ENCODE results near the gene RBM48. TPM values are rescaled to one million over a fixed set of nuclear protein-coding genes. Genes with fewer than 3 reads are reported as not detected.

The RBM48 gene
- total RNA-seq, 4 donors from 2014 or later, result 8.0 to 16.6 (median 12.1) TPM

DNA sequence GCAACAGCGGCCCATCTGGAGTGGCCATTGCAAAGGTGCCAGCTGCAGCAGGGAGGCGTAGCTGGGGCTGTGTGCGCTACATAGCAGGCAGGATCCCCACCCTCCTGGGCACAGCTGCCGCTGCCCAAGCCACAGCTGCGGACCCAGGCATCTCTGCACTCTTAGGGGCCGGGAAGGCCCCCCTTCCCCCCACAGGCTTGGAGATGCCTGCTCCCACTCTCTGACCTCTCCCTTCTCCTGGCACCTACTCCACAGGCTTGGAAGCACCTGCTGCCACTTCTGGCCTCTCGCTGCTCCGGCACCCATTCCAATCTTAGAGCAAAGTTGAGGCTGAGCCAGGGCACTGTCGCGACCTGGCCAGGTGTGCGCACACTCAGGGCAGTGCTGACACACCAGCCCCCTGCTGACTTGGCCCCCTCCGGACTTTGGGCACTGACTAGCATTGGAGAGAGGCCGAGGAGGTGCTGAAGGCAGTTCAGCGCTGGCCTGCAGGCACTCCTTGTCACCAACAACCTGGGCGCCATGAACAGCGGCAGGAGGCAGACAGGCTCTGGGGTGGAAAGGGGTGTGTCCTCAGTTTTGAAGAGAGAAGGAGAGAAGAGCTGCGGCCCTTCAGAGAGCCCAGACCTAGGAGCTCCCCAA is 18.4 kb downstream of the RBM48 start:
- TF ChIP-seq CTCF (IDR thresholded peaks at IDR 0.05), result no peak
- ATAC-seq (ENCODE audit: low FRiP score), result no peak
- DNase-seq (ENCODE audit: low spot score), result no peak

DNA sequence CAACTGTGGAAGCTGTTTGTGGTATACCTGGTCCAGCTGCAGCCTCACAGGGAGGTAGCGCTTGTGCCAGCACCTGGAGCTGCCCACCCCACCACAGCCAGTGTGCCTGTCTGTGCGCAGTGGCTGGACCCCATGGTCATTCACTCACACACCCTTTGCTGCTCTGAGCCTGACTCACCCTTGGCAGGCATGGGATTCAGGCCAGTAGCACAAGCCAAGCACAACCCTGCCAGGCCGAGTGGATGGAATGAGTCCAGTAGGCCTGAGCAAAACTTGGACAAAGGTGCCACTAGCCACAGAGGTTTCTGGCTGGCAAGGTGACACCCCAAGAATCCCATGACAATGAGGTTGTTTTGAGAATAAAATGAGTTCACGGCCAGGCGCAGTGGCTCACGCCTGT is 19.0 kb downstream of the RBM48 start:
- DNase-seq (ENCODE audit: low spot score) (no peak), ATAC-seq (ENCODE audit: low FRiP score) (peak; percentile 48)
- no peak for TF ChIP-seq CTCF (IDR thresholded peaks at IDR 0.05)

DNA sequence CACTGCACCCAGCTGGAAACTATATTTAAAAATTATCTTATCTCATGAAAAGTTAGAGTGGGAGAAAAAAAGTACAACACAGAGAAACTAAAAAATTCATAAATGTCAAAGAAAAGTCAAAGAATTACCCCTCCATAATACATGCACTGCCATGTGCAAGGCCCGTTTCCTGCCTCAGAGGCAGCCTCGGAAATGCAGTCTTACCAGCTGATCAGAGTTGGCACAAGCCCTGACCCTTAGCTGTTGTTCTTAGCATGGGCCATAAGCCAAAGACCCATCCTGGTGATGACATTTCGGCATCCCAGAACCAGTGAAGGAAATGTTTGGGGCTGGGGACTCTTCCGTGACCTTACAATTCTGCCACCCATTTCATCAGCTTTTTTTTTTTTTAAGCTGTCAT is 21.6 kb downstream of the RBM48 start:
- ATAC-seq (ENCODE audit: low FRiP score), result no peak
- TF ChIP-seq CTCF (IDR thresholded peaks at IDR 0.05), result no peak
- DNase-seq (ENCODE audit: low spot score), result no peak

DNA sequence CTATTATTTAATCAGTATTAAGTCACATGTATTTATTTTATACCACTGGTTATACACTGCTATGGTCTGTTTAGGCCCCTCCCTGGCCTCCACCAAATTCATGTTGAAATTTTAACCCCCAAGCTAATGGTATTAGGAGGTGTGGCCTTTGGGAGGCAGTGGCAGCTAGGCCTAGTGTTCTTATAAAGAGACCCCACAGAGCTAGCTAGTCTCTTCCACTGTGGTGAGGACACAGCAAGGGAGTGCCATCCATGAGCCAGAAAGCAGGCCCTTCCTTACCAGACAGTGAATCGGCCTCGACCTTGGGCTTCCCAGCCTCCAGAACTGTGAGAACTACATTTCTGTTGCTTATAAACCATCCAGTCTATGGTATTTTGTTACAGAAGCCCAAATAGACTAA is 28.7 kb downstream of the RBM48 start:
- DNase-seq (ENCODE audit: low spot score) (no peak), ATAC-seq (ENCODE audit: low FRiP score) (no peak)
- no peak for TF ChIP-seq CTCF (IDR thresholded peaks at IDR 0.05)

DNA sequence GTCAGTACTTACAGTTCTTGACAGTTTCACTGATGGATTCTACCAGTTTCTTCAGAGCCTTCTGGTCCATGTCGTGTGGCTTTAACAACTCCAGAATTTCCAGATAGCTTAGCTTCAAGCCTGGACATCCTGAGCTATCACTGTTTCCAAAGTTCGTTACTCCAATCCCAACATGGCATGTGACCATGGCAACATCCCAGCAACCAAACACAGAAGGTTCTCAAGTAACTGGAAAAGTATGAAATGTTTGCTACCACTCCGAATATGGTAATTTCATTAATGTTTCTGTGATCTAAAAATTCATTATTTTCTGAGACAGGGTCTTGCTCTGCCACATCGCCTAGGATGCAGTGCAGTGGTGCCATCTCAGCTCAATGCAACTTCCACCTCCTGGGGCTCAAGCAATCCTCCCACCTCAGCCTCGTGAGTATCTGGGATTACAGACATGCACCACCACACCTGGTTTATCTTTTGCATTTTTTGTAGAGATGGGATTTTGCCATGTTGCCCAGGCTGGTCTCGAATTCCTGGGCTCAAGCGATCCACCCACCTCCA is 29.3 kb downstream of the RBM48 start:
- no peak for TF ChIP-seq CTCF (IDR thresholded peaks at IDR 0.05)
- DNase-seq (ENCODE audit: low spot score) (no peak), ATAC-seq (ENCODE audit: low FRiP score) (no peak)

- no peak for TF ChIP-seq CTCF (IDR thresholded peaks at IDR 0.05)
- ATAC-seq (ENCODE audit: low FRiP score) (no peak), DNase-seq (ENCODE audit: low spot score) (no peak)
Measured at GRCh38 chr7:92560602-92561001, 32.0 kb downstream of the RBM48 start.

- TF ChIP-seq CTCF (IDR thresholded peaks at IDR 0.05), result no peak
- DNase-seq (ENCODE audit: low spot score) (no peak), ATAC-seq (ENCODE audit: low FRiP score) (no peak)
Measured at GRCh38 chr7:92563345-92563744, 34.8 kb downstream of the RBM48 start.
